ENCODE measurements around the gene ADPGK.
"Not testable (repeated sequence)": the region's sequence is repeated elsewhere in the genome, so short reads cannot be mapped to it uniquely, and the experiment has no call there.

ADPGK gene

DNA sequence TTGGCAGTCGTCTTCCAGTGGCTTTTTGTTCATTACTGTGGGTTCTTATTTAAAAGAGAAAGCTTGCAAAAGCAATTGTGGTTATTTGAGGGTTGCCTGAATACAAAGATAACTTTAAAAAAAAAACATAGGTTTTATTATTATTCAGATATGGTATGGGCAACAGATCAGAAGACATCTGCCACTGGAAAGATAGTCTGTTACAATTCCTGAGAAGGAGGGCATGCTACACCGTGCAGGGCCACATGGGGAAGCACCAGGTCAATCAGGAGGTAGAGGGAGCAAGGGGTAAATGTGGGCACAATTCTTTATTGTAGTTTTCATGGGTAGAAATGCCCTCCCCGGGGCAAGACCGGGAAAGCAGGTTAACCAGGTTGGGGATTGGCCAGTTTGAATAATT is 51.0 kb downstream of the ADPGK start:
- no peak for TF ChIP-seq Cebpa-rat (IDR thresholded peaks at IDR 0.05)
- Histone ChIP-seq H3K9me3 (replicated peaks in 1 of 11) (no peaks in the 10 kb centered on the region), H3K4me2 (no peak overlapping the region), H4K20me1 (no peaks in the 10 kb centered on the region), H3K4me1 (peaks cover 0 to 12% (median 0%) of the 10 kb centered on the region in 10 experiments; a peak in 7 of 20 replicates), H3K4me3 (no peak overlapping the region), H3K27me3 (no peaks in the 10 kb centered on the region), H3K36me3 (peaks cover 36 to 67% (median 46%) of the 10 kb centered on the region in 11 experiments), H3K9ac (no peak overlapping the region), H3K27ac (no peak overlapping the region)

DNA sequence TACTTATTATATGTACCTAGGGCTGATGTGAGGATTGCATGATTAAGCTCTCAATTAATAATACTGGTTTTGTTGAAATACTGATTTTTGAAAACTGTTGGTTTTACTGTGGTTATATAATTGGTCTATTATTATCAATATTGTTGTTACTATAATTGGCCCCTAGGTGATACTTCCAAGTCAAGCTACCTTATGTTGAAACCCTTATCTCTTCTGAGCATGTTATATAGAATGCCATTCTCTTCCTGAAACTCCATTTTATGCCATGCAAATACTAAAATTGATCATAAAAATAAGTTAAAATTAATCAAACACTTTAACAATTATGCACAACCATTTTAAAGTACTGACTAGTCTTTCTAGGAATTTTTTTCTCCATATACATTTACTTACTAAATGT is 51.5 kb downstream of the ADPGK start:
- peaks cover 32 to 63% (median 42%) of the 10 kb centered on the region in 11 experiments for H3K36me3 ChIP-seq
- H3K9me3 ChIP-seq (replicated peaks in 1 of 11): no peaks in the 10 kb centered on the region
- H3K9ac ChIP-seq: no peak overlapping the region
- H3K4me3 ChIP-seq: no peak overlapping the region
- no peak overlapping the region for H3K4me2 ChIP-seq
- H3K4me1 ChIP-seq: peaks cover 0 to 8% (median 0%) of the 10 kb centered on the region in 10 experiments; a peak in 6 of 20 replicates
- no peaks in the 10 kb centered on the region for H4K20me1 ChIP-seq
- no peaks in the 10 kb centered on the region for H3K27me3 ChIP-seq
- no peak for TF ChIP-seq Cebpa-rat (IDR thresholded peaks at IDR 0.05)
- no peak overlapping the region for H3K27ac ChIP-seq

DNA sequence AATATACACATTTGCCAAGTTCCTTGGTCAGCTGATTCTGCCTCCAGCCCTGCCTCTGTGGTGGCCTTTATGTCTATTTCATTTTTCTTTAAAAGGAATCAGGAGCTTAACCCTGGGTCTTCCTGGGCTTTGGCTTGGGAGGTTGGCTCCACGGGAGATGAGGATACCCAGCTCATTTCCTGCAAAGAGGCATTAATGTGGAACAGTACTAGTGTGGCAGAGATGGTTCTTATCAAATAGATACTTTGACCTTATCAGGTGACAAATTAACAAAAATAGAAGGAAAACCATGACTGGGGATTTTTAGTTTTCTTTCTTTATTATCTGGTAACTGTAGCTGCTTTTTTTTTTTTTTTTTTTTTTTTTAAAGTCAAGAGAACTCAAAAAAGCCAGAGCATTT is 54.7 kb downstream of the ADPGK start:
- H3K36me3 ChIP-seq: peaks cover 10 to 31% (median 18%) of the 10 kb centered on the region in 11 experiments; a peak in 15 of 22 replicates
- no peak overlapping the region for H3K4me3 ChIP-seq
- no peak overlapping the region for H3K9ac ChIP-seq
- H3K4me1 ChIP-seq: peaks cover 0 to 12% (median 0%) of the 10 kb centered on the region in 10 experiments; a peak in 5 of 20 replicates
- H3K27me3 ChIP-seq: no peaks in the 10 kb centered on the region
- H3K4me2 ChIP-seq: no peak overlapping the region
- H4K20me1 ChIP-seq: no peaks in the 10 kb centered on the region
- H3K27ac ChIP-seq: no peak overlapping the region
- no peaks in the 10 kb centered on the region for H3K9me3 ChIP-seq (replicated peaks in 1 of 11)
- TF ChIP-seq Cebpa-rat (IDR thresholded peaks at IDR 0.05): no peak

DNA sequence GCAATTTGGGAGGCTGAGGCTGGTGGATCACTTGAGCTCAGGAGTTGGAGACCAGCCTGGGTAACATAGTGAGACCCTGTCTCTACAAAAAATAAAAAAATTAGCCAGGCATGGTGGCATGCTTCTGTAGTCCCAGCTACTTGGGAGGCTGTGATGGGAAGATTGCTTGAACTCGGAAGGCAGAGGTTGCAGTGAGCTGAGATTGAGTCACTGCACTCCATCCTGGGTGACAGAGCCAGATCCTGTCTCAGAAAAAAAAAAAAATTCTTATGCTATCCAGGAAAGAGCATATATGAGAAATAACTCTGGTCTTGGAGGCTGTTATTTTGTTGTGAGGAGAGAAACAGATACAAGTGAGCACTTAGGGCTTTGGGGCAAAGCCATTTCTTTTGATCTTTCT is 55.3 kb downstream of the ADPGK start:
- not testable (repeated sequence) for H3K27me3 ChIP-seq

DNA sequence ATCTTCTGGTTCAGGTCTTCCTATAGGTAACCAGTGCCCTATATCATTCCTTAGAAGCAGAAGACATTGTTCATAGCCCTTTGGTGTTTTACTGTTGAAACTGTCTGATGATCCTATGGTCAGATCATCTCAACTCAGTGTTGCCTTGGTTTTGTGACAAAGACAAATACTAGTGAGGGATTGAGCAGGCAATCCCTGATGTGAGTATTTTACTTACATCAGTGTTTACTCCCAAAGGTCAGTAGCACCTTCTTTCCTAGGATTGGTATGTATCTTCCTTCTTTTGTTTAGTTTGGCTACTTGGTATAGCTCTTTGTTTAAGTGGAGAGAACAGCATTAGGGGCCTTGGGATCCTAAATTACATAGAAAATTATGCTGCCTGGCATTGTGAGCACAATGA is 56.4 kb downstream of the ADPGK start:
- H3K4me2 ChIP-seq: no peak overlapping the region
- no peak for TF ChIP-seq Cebpa-rat (IDR thresholded peaks at IDR 0.05)
- no peaks in the 10 kb centered on the region for H3K27me3 ChIP-seq
- H4K20me1 ChIP-seq: no peaks in the 10 kb centered on the region
- no peaks in the 10 kb centered on the region for H3K9me3 ChIP-seq (replicated peaks in 1 of 11)
- no peak overlapping the region for H3K27ac ChIP-seq
- no peak overlapping the region for H3K4me3 ChIP-seq
- H3K36me3 ChIP-seq: peaks cover 0 to 19% (median 12%) of the 10 kb centered on the region in 11 experiments; a peak in 13 of 22 replicates
- peaks cover 0 to 12% (median 0%) of the 10 kb centered on the region in 10 experiments; a peak in 5 of 20 replicates for H3K4me1 ChIP-seq
- no peak overlapping the region for H3K9ac ChIP-seq

More for the DNA sequence above, 55.3 kb downstream of the ADPGK start:
- H3K4me2 ChIP-seq; H4K20me1 ChIP-seq; H3K4me3 ChIP-seq; H3K9me3 ChIP-seq (replicated peaks in 1 of 11); H3K9ac ChIP-seq; H3K27ac ChIP-seq: not testable (repeated sequence)
- Histone ChIP-seq H3K36me3 (peaks cover 6 to 30% (median 18%) of the 10 kb centered on the region in 11 experiments; a peak in 15 of 22 replicates), H3K4me1 (peaks cover 0 to 12% (median 0%) of the 10 kb centered on the region in 10 experiments; a peak in 5 of 20 replicates)

DNA sequence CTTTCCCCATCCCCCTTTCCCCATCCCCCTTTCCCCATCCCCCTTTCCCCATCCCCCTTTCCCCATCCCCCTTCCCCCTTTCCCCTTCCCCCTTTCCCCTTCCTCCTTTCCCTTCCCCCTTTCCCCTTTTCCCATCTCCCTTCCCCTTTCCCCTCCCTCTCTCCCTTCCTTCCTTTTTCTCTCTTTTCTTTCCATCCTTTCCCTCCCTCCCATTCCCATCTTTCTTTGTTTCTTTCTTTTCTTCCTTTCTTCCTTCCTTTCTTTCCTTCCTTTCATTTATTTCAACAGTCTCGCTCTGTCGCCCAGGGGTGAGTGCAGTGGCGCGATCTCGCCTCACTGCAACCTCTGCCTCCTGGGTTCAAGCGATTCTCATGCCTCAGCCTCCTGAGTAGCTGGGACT is 57.7 kb downstream of the ADPGK start:
- H3K9ac ChIP-seq; H3K27ac ChIP-seq; H3K4me3 ChIP-seq; H3K4me2 ChIP-seq; H3K9me3 ChIP-seq (replicated peaks in 1 of 11); H3K36me3 ChIP-seq; H4K20me1 ChIP-seq; H3K27me3 ChIP-seq: not testable (repeated sequence)
- peaks cover 0 to 12% (median 0%) of the 10 kb centered on the region in 10 experiments; a peak in 5 of 20 replicates for H3K4me1 ChIP-seq

DNA sequence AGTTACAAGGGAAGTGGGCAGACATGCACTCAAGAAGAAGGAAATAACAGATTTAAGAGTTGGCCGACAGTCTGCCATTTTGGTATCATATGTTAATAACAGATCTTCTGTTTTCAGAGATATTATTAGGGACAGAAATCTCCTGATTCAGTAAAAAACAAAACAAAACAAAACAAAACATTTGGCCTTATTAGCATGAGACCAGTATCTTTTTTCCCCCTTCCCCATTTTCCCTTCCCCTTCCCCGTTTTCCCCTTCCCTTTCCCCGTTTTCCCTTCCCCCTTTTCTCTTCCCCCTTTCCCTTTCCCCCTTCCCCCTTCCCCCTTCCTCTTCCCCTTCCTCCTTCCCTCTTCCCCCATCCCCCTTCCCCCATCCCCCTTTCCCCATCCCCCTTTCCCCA is 58.1 kb downstream of the ADPGK start:
- no peak overlapping the region; a peak in 1 of 22 replicates for H3K27ac ChIP-seq
- H3K4me1 ChIP-seq: peaks cover 0 to 12% (median 0%) of the 10 kb centered on the region in 10 experiments; a peak in 5 of 20 replicates
- no peak overlapping the region for H3K9ac ChIP-seq
- no peak for TF ChIP-seq Cebpa-rat (IDR thresholded peaks at IDR 0.05)
- no peaks in the 10 kb centered on the region for H4K20me1 ChIP-seq
- H3K9me3 ChIP-seq (replicated peaks in 1 of 11): no peaks in the 10 kb centered on the region
- peak overlapping the region in 2 of 11 experiments; percentile 41 to 65; a peak in 4 of 22 replicates for H3K4me2 ChIP-seq
- H3K27me3 ChIP-seq: no peaks in the 10 kb centered on the region
- H3K4me3 ChIP-seq: no peak overlapping the region
- H3K36me3 ChIP-seq: peaks cover 0 to 4% (median 0%) of the 10 kb centered on the region in 11 experiments; a peak in 2 of 22 replicates

DNA sequence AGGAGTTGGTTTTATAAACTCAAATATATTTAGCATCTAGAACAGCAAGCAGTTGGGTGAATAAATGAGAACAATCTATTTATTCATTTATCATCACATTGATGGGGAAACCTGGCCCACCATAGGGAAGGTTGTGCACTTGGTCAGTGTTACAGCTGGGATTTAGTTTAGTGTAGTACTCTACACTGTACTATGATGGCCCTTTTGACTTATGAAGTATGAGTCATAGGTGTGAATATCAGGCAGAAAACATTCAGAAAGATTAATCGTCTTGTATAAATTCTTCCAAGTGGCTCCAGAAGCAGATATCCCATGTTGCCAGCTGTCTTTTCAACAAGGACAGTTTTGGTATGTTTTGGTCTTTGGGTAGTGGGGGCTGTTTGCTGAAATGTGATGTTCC is 59.5 kb downstream of the ADPGK start:
- H4K20me1 ChIP-seq: no peaks in the 10 kb centered on the region
- no peak for TF ChIP-seq Cebpa-rat (IDR thresholded peaks at IDR 0.05)
- no peak overlapping the region for H3K4me3 ChIP-seq
- no peaks in the 10 kb centered on the region for H3K9me3 ChIP-seq (replicated peaks in 1 of 11)
- H3K27ac ChIP-seq: no peak overlapping the region
- H3K27me3 ChIP-seq: no peaks in the 10 kb centered on the region
- peaks cover 0 to 12% (median 0%) of the 10 kb centered on the region in 10 experiments; a peak in 5 of 20 replicates for H3K4me1 ChIP-seq
- no peak overlapping the region for H3K9ac ChIP-seq
- no peak overlapping the region for H3K4me2 ChIP-seq
- H3K36me3 ChIP-seq: no peaks in the 10 kb centered on the region

DNA sequence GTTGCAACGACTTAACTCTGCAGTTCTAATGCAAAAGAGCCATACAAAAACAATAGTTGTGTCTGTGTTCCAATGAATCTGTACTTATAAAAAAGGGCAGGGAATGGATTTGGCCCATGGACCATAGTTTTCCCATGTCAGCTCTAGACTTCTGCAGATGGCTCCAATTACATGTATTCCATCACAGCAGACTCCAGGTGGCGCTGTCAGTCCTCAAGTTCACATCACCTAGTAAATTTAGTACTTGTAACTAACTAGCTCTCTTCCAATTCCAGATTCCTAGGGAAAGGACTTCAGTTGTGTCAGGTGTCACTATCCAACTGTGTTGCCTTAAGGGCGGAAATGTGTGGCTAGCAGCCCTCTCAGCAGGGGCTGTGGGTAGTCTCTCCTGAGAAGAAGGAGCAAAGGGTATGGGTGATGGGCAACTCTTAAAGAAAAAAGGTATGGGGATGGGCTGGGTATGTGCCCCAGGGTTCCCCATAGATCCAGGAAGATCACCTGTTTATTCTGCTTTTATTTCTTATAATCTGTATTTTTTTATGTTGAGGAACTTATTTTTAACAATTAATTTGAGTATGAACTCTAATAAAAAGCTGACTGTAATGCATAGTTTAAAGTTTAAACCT is 61.4 kb downstream of the ADPGK start:
- H3K9ac ChIP-seq: no peak overlapping the region
- H4K20me1 ChIP-seq: no peaks in the 10 kb centered on the region
- peaks cover 0 to 9% (median 5%) of the 10 kb centered on the region in 11 experiments; a peak in 9 of 22 replicates for H3K36me3 ChIP-seq
- H3K9me3 ChIP-seq (replicated peaks in 1 of 11): no peaks in the 10 kb centered on the region
- no peak overlapping the region for H3K4me2 ChIP-seq
- TF ChIP-seq Cebpa-rat (IDR thresholded peaks at IDR 0.05): no peak
- H3K27me3 ChIP-seq: no peaks in the 10 kb centered on the region
- no peak overlapping the region for H3K27ac ChIP-seq
- peaks cover 0 to 12% (median 0%) of the 10 kb centered on the region in 10 experiments; a peak in 5 of 20 replicates for H3K4me1 ChIP-seq
- no peak overlapping the region for H3K4me3 ChIP-seq

DNA sequence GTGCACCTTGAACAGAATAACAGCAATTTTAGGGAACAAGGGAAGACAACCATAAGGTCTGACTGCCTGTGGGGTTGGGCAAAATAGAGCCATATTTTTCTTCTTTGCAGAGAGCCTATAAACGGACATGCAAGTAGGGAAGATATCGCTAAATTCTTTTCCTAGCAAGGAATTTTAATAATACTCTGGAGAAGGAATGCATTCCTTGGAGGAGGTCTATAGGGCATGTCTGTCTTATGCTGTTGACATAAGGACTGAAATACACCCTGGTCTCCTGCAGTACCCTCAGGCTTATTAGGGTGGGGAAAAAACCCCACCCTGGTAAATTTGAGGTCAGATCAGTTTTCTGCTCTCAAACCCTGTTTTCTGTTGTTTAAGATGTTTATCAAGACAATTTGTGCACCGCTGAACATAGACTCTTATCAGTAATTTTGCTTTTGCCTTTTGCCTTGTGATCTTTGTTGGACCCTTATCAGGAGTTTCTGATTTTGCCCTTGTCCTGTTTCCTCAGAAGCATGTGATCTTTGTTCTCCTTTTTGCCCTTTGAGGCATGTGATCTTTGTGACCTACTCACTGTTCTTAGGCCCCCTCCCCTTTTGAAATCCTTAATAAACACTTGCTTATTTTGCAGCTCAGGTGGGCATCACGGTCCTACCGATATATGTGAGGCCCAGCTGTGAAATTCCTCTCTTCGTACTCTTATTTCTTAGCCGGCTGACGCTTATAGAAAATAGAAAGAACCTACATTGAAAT is 74.8 kb downstream of the ADPGK start:
- not testable (repeated sequence) for H3K27ac ChIP-seq; H3K4me3 ChIP-seq; H3K27me3 ChIP-seq; H4K20me1 ChIP-seq; H3K9me3 ChIP-seq (replicated peaks in 1 of 11); H3K9ac ChIP-seq
- Histone ChIP-seq H3K36me3 (peaks cover 0 to 33% (median 6%) of the 10 kb centered on the region in 11 experiments; a peak in 10 of 22 replicates), H3K4me2 (peak overlapping the region in 2 of 11 experiments; percentile 52 to 59; a peak in 4 of 22 replicates), H3K4me1 (peaks cover 0 to 10% (median 0%) of the 10 kb centered on the region in 10 experiments; a peak in 5 of 20 replicates)

All from BLaER1 treated with 17β-estradiol and CSF1 and Interleukin-3, amounts not matched to agents 10 nM and 100 nM (cell line).